HG02678 (cell line): ENCODE measurements around the gene NBPF4.
A peak's percentile ranks its signal among the peaks of the same experiment; 100 is the strongest.
"Not testable (repeated sequence)": the region's sequence is repeated elsewhere in the genome, so short reads cannot be mapped to it uniquely, and the experiment has no call there.

Experiments used
- ATAC-seq: cut with Tn5 transposase; IDR thresholded peaks from one replicate; pipeline ENCODE4 v1.9.1; 2021; ENCODE audit warnings: mild to moderate bottlenecking, moderate library complexity; ENCODE audit not compliant: unreplicated experiment

NBPF4 gene

GRCh38 chr1:108243976-108244375 lies at the start of gene NBPF4:
NBPF4 (minus strand) TSS chr1:108244076; CDS start chr1:108243761, 315 bp downstream.
- not testable (repeated sequence) for ATAC-seq

GRCh38 chr1:108282528-108283257 lies 38.8 kb upstream of the NBPF4 start:
- not testable (repeated sequence) for ATAC-seq

- ATAC-seq: peak; percentile 67
These were observed 28.8 kb upstream of the NBPF4 start for GRCh38 chr1:108272485-108273327.

GRCh38 chr1:108267097-108267496 lies 23.2 kb upstream of the NBPF4 start:
- ATAC-seq: not testable (repeated sequence)

- not testable (repeated sequence) for ATAC-seq
These were observed 18.1 kb upstream of the NBPF4 start for GRCh38 chr1:108261967-108262366.

- ATAC-seq: not testable (repeated sequence)
These were observed 17.6 kb upstream of the NBPF4 start for GRCh38 chr1:108261519-108261918.

GRCh38 chr1:108260578-108261259 lies 16.8 kb upstream of the NBPF4 start:
- not testable (repeated sequence) for ATAC-seq

GRCh38 chr1:108255426-108255825 lies 11.6 kb upstream of the NBPF4 start:
- ATAC-seq: not testable (repeated sequence)

- ATAC-seq: not testable (repeated sequence)
These were observed 4.5 kb downstream of the NBPF4 start for GRCh38 chr1:108239426-108239825.

- not testable (repeated sequence) for ATAC-seq
These were observed 8.6 kb downstream of the NBPF4 start for GRCh38 chr1:108235308-108235707.

- ATAC-seq: not testable (repeated sequence)
These were observed 11.7 kb downstream of the NBPF4 start for GRCh38 chr1:108232183-108232582.

- ATAC-seq: not testable (repeated sequence)
These were observed 13.9 kb downstream of the NBPF4 start for GRCh38 chr1:108229976-108230375.

GRCh38 chr1:108227772-108228171 lies 16.1 kb downstream of the NBPF4 start:
- not testable (repeated sequence) for ATAC-seq

GRCh38 chr1:108226855-108227254 lies 17.0 kb downstream of the NBPF4 start:
- not testable (repeated sequence) for ATAC-seq

- not testable (repeated sequence) for ATAC-seq
These were observed 20.6 kb downstream of the NBPF4 start for GRCh38 chr1:108223226-108223625.

- ATAC-seq: not testable (repeated sequence)
These were observed 26.2 kb downstream of the NBPF4 start for GRCh38 chr1:108217515-108218174.

GRCh38 chr1:108217007-108217406 lies 26.9 kb downstream of the NBPF4 start:
- not testable (repeated sequence) for ATAC-seq

GRCh38 chr1:108216028-108216890 lies 27.6 kb downstream of the NBPF4 start:
- not testable (repeated sequence) for ATAC-seq

- ATAC-seq: peak; percentile 67
These were observed 29.0 kb downstream of the NBPF4 start for GRCh38 chr1:108214641-108215465.
